Right lobe of liver (tissue), 6 donors: ENCODE data around the gene PVALEF. TPM values are rescaled to one million over a fixed set of nuclear protein-coding genes. Genes with fewer than 3 reads are reported as not detected.

ENCODE experiments used
- ATAC-seq, 4 donors: fragments of 200-7000 bp; cut with Tn5 transposase; one replicate each; pipeline ENCODE4 v1.9.1; 2020; ENCODE audit warnings: mild to moderate bottlenecking in 4 of 4, moderate library complexity in 4 of 4
- DNase-seq, 3 donors: peaks; one replicate each; pipeline ENCODE4 v3.0.0-alpha.2; 2020
- H3K27ac ChIP-seq, 3 donors: fragments of 200-600 bp; one replicate each; pipeline ENCODE4 v1.8.0; 2022
- H3K27me3 ChIP-seq, 2 donors: fragments of 200-600 bp; one replicate each; pipeline ENCODE4 v1.8.0; 2022
- H3K36me3 ChIP-seq, 4 donors: fragments of 200-600 bp; sonication (generic) in 1 of 4; one replicate each; pipeline versions ENCODE4 v1.5.1 to v1.8.0; 2017 to 2022; ENCODE audit warnings: control low read depth in 1 of 4
- H3K4me1 ChIP-seq, 4 donors: fragments of 200-600 bp; sonication (generic) in 1 of 4; one replicate each; pipeline versions ENCODE4 v1.5.1 to v1.8.0; 2017 to 2022; ENCODE audit warnings: control low read depth in 1 of 4
- H3K4me3 ChIP-seq, 3 donors: fragments of 200-600 bp; one replicate each; pipeline ENCODE4 v1.8.0; 2022
- H3K9me3 ChIP-seq, 4 donors: fragments of 200-600 bp; sonication (generic) in 1 of 4; one replicate each; pipeline versions ENCODE4 v1.5.1 to v1.8.0; 2017 to 2022; ENCODE audit warnings: control low read depth in 1 of 4
- CTCF ChIP-seq, 4 donors: fragments of 200-600 bp in 3 of 4; fragments of 450-650 bp in 1 of 4; IDR thresholded peaks; one replicate each; pipeline versions ENCODE4 v1.5.1 to v1.8.0; 2016 to 2022; ENCODE audit warnings: antibody characterized with exemption in 4 of 4, mild to moderate bottlenecking in 2 of 4
- POLR2A ChIP-seq: fragments of 450-650 bp; IDR thresholded peaks from one replicate; pipeline ENCODE4 v1.6.1; 2017; ENCODE audit warnings: antibody characterized with exemption, mild to moderate bottlenecking
- WGBS: methylation state at CpG from one replicate; pipeline ENCODE4 v1.1.6; 2018; ENCODE audit warnings: low coverage, low lambda C conversion rate; ENCODE audit not compliant: insufficient coverage; ENCODE audit errors: missing lambda C conversion rate; 5-methylcytosine and 5-hydroxymethylcytosine counted together
- intact Hi-C, 2 donors: fragments of 100-400 bp; cut with DNase I; formaldehyde crosslinking; loops; one replicate each; pipeline versions ENCODE4 v1.11.2 to v1.14.1; 2022
- total RNA-seq, 6 experiments: library from RNA; depleted of rRNA in 2 of 6; stranded (reverse); fragments of >200 nt in 2 of 6; fragmentation: NEBNext Ultra II Directional in 3 of 6; extraction: Animal tissue kit (Norgen Biotek cat#: 25700) in 3 of 6; gene quantifications; one replicate each; pipeline versions ENCODE4 v1.1.0 to v1.2.4, GENCODE V29; 2016 to 2023
- donor health status: DM: no; HTN: yes; CAD: no.
- donor health status: DM: no; HTN: no; CAD: no.
- donor health status: DM: no; HTN: no; CAD: no.
- donor health status: DM: no; HTN: yes; CAD: no.
- donor health status: DM: no; HTN: yes; CAD: no.

Gene PVALEF
- total RNA-seq, 6 experiments from 2014 or later: not detected

DNA sequence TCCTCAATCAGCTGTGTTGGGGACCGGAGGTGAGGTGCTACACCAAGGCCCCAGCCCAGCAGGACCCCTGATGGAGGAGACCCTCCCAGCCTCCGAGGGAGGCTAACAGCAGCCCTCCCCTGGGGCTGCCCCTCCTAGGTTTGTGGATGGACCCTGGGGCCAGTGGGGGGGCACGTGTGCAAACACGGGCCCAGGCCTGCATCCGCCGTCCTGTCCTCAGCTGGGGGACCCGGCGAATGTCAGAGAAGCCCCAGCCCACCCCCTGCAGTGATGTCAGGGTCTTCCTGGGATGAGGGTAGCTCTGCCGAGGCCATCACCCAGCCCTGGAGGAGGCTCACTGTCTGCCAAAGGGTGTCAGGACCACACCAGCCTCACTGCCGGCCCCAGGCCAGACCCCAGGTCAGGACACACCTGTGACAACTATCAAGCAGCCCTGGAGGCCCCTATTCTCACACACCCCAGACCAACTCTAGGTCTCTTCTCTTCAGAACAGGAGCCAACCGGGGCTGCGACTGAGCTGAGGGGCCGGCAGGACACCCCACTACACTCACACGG is 30.7 kb downstream of the PVALEF start:
- Histone ChIP-seq H3K9me3 (no peaks in the 10 kb centered on the region), H3K4me3 (no peak overlapping the region), H3K36me3 (no peaks in the 10 kb centered on the region), H3K4me1 (no peaks in the 10 kb centered on the region), H3K27ac (no peak overlapping the region), H3K27me3 (no peaks in the 10 kb centered on the region)
- no peak for TF ChIP-seq POLR2A
- no peak for TF ChIP-seq CTCF (IDR thresholded peaks at IDR 0.05)
- DNase-seq: no peak
- intact Hi-C loops: loop anchor here in 1 of 2 donors (10.0 kb wide), 1 partner anchor 51 kb away; no protein-coding TSS in a partner anchor
- no peak for ATAC-seq
- WGBS: 97% methylated on average over 5 of the region's 14 CpGs

DNA sequence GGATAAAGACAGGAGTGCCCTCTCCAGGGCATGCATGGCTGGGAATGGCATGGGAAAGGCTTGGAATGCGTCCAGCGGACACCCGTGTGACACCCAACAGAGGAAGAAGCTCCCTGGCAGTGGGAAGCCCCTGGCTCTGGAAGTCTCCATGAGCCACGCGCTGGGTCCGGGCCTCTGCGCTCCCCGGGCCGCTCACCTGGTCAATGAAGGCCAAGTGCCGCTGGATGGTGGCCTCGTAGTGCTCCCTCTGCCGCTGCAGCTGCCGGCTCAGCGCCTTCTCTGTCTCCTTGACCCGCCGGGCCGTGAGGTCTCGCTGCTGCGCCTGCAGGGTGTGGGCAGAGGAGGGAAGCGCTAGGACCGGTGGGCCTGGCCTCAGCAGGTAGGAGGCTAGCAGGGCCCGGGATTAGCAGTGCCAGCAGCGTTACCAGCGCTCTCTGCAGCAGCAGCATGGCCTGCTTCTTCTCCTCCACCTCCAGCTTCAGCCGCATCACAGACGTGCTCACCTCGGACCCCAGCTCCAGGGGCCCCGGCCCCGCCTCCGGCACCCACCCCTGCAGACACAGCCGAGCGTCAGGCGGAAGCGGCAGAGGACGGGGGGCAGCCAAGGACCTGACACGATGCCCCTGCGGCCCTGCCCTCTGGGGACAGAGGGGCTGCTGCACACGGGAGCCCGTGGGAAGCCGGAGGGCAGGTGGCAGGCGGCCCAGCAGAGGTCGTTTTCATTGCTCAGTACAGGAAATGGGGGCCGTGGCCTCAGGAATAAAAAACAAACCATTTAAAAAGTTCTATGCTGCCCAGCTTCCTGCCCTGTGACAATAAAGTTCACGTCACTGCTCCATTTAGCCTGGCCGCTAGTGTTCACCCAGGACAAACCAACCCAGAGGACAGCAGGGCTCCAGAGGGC is 31.4 kb downstream of the PVALEF start:
- DNase-seq (no peak), ATAC-seq (peak; percentile 2 to 31 (median 24))
- intact Hi-C loops: loop anchor here in 1 of 2 donors (10.0 kb wide), 1 partner anchor 52 kb away; no protein-coding TSS in a partner anchor

DNA sequence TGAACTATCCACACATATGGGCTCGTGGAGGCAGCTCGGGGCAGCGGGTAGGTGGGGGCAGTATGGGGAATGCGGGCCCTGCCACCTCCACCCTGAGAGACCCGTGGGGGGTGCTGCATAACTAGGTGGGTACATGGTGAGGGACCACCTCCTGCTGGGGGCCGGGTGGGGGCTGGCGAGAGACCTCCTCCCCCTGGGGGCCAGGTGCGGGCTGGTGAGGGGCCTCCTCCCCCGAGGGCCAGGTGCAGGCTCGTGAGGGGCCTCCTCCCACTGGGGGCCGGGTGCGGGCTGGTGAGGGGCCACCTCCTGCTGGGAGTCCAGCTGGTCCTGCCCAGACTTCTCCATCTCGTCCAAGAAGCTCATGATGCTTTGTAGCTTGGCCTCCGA is 32.1 kb downstream of the PVALEF start:
- intact Hi-C loops: loop anchor here in 1 of 2 donors (10.0 kb wide), 1 partner anchor 53 kb away; no protein-coding TSS in a partner anchor
- Histone ChIP-seq H3K36me3 (no peaks in the 10 kb centered on the region), H3K9me3 (no peaks in the 10 kb centered on the region), H3K4me3 (no peak overlapping the region), H3K27me3 (no peaks in the 10 kb centered on the region), H3K4me1 (no peaks in the 10 kb centered on the region), H3K27ac (no peak overlapping the region)
- 100% methylated on average over 1 of the region's 14 CpGs for WGBS
- TF ChIP-seq CTCF (IDR thresholded peaks at IDR 0.05): no peak
- TF ChIP-seq POLR2A: no peak
- ATAC-seq: no peak
- DNase-seq: no peak

More for the DNA sequence above, 31.4 kb downstream of the PVALEF start:
- Histone ChIP-seq H3K27me3 (no peaks in the 10 kb centered on the region), H3K4me3 (no peak overlapping the region), H3K27ac (no peak overlapping the region), H3K36me3 (no peaks in the 10 kb centered on the region), H3K9me3 (no peaks in the 10 kb centered on the region), H3K4me1 (no peaks in the 10 kb centered on the region)
- WGBS: 80% methylated on average over 5 of the region's 45 CpGs
- no peak for TF ChIP-seq POLR2A
- no peak for TF ChIP-seq CTCF (IDR thresholded peaks at IDR 0.05)

DNA sequence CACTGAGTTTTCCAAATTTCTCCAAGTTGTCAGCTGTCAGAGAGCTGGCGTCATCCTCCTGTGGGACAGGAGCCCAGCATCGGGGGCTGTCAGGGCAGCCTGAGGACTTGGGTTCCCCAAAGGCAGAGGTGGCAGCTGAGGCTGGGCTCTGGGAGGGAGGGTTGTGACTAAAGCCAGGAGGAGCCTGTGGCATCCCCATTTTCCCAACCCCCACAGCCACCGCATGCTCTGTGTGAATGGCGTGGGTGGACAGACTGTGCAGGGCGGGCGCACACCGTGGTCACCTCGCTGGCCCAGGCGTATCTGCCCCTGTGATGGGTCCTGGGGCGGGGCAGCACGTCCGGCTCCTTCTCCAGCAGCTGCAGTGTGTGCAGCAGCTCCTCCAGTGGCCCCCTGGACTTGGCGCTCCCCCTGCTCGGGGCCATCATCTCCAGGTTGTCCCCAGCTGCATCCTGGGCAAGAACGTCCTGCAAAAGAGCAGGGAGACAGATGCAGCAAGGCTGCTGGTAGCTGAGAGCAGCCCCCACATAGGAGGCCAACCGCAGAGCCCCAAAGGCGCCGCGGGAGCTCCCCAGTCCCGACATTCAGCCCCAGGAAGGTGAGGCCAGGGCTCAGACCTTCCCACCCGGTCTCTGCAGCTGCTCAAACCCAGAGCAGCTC is 32.7 kb downstream of the PVALEF start:
- Histone ChIP-seq H3K4me3 (no peak overlapping the region), H3K36me3 (no peaks in the 10 kb centered on the region)
- intact Hi-C loops: loop anchor here in 1 of 2 donors (10.0 kb wide), 1 partner anchor 53 kb away; no protein-coding TSS in a partner anchor

More for the DNA sequence above, 32.7 kb downstream of the PVALEF start:
- no peak for TF ChIP-seq CTCF (IDR thresholded peaks at IDR 0.05)
- no peak for TF ChIP-seq POLR2A
- Histone ChIP-seq H3K27me3 (no peaks in the 10 kb centered on the region), H3K4me1 (no peaks in the 10 kb centered on the region), H3K9me3 (no peaks in the 10 kb centered on the region), H3K27ac (no peak overlapping the region)
- no peak for ATAC-seq
- 80% methylated on average over 1 of the region's 21 CpGs for WGBS
- no peak for DNase-seq
